NCI-H748 (cell line): ENCODE results near the gene NOXA1.
"Not testable (repeated sequence)": the region's sequence is repeated elsewhere in the genome, so short reads cannot be mapped to it uniquely, and the experiment has no call there.

Experiments used
- DNase-seq: peaks from one replicate; lab custom pipeline; 2025; ENCODE audit not compliant: unreplicated experiment; lab: John Stamatoyannopoulos, UW

Gene NOXA1

DNA sequence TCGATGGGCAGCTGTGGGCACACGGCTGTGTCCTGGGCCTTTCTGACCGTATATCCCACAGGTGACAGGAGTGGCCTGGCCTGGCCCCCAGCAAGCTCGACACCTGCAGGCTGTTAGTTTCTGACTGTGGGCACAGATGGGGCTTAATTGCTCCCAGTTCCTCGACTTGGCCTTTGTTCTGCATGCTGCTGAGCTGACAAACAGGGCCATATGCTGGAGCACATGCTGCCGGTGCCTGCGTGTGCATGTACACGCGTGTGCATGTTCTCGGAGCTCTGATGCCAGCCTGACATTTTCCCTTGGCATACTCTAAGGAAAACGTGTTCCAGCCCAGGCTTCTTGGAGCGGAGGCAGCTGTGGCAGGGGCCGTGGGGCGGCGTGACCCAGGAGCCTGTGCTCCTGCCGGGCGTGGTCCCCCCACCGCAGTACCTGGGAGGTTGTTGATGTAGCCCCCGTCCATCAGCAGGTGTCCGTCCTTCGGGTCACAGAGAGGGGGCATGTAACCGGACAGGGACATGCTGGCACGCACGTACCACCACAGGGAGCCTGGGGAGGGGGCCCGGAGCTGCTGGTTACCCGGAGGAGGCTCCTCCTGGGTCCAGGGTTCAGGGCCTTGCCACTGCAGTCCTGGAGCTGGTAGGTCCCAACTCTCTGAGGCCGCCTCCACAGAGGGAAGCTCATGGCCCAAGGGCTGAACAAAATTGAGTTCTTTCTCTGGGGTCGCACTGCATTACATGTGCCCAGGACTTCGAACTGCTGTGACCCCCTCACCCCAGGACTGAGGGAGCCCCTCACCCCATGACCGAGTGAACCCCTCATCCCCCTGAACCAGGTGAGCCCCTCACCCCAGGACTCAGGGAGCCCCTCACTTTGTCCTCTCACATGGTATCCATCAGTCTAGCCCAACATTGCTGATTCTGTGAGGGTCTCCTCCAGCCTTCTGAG, 40.1 kb downstream of the NOXA1 start:
- DNase-seq, result no peak

DNA sequence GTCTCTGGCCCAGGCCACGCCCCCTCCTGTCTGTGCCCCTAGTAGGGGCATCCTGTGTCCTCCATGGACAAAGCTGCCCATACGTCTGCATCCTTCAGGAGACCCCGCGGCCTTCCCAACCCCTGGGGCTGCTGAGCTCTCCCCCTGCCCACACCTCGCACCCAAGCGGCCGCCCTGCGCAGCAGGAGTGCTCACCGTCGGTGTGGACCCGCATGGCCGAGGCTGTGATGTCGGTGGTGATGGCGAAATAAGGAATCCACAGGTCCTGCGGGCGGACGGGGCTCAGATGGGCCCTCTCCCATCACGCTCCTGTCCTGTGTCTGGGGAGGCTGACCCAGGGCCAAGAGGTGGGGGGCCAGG, 40.7 kb downstream of the NOXA1 start:
- no peak for DNase-seq

DNA sequence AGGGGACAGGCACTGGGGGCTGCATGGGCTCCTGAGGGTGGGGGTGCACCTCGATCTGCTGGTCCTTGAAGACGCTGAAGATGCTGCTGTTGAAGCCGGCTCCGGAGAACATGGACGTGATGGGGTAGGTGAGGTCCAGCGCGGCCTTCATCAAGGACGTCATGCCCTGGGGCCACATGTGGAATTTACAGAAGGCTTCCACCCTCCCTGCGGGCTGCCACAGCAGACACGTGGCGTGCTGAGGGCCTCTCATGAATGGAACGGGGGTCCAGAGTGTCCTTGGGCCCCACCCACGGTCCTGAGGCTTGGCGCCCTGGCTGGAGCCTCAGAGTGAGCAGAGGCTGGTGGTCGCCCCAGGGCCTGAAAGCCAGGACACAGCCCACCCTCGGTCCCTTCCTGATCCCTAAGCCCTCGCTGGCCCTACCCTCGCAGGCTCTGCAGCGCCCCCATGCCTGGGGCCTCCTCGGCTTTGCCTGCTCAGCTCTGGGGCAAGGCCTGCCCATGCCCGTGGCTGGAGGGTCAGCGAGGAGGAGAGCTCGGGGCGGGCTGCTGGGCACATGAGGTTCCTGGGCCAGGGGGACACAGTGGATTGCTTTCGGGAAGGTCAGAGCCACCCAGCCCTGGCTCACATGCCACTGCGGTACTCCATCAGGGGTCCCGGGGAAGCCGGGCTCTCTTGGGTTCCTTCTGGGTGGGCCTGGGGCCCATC, 41.3 kb downstream of the NOXA1 start:
- DNase-seq, result no peak

DNA sequence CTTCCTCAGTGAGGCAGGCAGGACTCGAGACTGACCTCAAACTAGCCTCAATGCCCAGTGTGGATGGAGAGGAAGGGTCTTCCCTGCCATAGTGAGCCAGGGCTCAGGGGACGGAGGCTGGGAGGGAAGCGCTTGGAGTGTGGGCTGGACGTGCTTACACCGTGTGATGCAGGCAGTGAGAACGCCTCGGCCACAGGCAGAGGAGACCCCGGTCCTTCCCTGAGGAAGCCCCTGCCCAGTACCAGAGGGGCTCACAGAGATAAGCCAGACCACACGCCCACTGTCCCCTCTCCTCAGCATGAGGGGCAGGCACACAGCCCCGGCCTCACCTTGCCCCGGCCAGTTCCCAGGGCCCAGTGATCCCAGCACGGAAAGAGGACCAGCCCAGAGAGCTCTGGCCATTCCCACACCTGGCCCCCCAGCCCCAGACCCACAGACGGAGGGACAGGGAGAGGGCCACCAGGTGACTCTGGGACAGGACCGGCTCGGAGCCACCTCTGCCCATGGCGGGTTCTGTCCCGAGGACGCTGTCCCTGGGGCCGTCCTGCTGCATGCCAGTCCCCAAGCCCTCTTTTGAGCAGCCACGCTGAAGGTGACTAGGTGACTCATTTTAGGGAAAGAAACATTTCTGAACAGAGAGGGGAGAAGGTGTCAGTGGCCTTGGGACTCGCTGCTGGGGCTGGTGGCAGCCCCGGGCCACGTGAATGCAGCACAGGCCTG, 42.0 kb downstream of the NOXA1 start:
- no peak for DNase-seq

DNA sequence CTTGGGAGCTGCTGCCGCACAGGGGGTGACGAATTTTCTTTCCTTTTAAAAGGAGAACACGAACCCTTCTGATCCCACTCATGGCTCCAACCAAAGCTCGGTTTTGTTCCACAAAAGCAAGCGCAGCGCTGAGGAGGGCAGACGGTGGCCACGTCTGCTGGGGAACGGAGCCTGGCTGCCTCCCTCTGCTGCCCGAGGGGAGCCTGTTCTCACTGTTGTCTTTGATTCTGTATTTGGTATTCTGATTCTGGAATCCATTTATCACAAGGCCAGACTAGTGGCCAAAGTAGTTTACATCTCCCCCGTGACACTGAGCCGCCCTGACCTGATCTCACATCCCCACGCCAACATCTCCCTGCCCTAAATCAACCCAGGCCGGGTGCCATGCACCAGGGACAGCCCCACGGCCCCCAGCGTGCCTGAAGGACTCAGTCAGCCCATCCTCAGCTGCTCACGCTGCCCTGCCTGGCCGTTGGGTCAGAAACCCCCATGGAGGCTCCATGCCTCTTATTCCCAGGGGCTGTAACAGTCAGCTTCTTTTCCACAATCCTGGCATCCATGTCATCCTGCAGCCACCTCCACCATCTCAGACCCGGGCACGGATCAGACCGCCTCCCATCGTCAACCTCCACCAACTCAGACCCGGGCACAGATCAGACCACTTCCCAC, 42.7 kb downstream of the NOXA1 start:
- no peak for DNase-seq

DNA sequence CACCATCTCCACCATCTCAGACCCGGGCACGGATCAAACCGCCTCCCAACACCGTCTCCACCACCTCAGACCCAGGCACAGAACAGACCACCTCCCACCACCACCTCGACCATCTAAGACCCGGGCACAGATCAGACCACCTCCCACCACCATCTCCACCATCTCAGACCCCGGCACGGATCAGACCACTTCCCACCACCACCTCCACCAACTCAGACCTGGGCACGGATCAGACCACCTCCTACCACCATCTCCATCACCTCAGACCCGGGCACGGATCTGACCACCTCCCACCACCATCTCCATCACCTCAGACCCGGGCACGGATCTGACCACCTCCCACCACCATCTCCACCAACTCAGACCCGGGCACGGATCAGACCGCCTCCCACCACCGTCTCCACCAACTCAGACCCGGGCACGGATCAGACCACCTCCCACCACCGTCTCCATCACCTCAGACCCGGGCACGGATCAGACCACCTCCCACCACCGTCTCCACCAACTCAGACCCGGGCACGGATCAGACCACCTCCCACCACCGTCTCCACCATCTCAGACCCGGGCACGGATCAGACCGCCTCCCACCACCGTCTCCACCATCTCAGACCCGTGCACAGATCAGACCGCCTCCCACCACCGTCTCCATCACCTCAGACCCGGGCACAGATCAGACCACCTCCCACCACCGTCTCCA, 43.3 kb downstream of the NOXA1 start:
- not testable (repeated sequence) for DNase-seq

DNA sequence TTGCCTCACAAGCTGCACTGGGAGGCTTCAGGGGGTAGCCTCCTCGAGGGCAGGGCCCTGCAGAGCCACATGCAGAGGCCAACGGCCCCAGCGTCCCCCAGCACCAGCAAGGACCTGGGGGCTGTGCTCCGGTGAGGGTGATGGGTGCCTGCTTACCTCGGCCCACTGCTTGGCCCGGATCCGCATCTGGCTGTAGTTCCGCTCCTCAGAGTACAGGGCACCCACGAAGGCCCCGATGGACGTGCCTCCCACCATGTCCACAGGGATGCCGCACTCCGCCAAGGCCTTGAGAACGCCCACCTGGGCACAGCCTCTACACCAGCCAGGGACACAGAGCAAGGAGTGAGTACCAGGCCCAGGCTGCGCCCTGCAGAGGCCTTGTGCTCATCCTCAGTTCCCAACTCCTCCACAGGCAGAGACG, 44.0 kb downstream of the NOXA1 start:
- no peak for DNase-seq

DNA sequence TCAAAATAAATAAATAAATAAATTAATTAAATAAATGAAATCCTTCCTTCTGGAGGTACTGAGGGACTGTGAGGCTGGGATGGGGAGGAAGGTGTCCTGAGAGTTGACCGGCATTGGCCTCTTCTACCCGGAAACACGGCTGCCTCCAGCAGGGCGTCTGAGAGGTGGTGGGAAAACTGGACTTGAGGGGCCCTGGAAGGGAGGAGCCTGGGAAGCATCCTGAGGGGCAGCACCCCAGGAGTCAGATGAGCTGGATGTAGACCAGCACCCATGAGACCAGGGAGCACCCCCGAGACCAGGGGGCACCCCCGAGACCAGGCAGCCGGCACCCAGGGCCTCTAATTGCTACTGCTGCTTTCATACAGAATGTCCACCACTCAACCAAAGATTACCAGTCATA, 44.7 kb downstream of the NOXA1 start:
- DNase-seq, result no peak

DNA sequence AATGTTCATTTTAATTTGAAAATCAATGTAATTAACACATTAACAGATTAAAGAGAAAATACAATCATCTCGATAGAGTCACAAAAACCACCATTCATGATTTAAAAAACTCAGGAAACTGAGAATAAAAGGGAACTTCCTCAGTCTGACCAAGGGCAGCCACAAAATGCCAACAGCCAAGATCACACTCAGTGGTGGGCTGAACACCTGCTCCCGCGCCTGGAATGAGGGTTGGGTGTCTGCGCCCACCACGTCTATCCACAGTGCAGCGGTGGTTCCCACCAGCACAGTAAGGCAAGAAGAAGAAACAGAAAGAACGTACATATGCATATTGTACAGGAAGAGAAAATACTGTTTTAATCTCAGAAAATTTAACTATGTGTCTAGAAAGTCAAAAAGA, 47.6 kb downstream of the NOXA1 start:
- DNase-seq, result no peak

DNA sequence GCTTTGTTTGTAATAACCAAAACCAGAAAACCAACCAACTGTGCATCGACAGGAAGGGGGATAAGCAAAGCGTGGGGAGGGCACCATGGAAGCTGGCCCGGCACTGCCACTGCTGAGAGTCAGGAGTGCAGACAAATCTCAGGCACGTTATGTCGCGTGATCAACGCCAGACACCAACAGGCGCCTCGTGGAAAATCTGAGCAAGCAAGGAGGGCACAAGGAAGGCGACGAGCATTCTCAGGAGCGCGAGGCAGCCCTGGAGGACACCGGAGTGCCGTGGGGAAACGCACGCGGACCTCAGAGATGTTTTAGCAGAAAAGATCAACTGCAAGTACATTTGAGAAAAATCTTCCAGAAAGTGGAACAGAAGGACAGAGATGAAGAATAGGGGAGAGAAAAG, 51.1 kb downstream of the NOXA1 start:
- DNase-seq, result no peak

DNA sequence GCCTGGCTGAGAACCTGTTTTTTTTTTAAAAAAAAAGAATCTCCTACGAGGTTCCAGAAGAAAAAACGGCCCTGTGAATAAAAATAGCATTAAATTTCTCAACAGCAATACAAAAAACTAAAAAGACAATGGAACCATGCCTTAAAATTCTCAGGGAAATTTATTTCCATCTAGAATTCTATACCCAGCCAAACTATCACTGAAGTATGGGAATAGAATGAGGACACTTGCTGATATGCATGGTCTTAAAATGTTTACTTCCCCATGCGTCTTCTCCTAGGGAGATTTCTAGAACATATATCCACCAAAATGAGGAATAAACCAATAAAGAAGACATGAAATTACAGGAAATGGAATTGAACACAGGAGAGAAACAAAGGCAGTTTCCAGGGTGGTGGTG, 52.5 kb downstream of the NOXA1 start:
- DNase-seq, result no peak

DNA sequence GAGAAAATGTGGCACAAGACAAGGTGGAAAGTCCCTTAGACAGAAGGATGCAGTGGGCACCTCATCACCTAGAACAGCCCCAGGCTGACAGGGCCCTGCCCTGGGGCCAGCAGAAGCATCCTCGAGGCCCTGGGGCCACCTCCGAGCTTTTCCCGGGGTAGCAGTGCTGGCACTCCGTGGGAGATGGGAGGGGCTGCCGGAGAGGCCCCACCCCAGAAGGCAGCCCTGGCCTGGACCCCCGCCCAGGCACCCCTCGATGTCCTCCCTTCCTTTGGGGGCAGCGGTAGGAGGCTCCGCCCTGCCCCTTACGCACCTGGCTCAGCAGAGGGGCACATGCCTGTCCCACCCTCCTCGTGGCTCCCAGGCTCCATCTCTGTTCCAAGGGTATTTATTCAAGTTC, 53.7 kb downstream of the NOXA1 start:
- no peak for DNase-seq

DNA sequence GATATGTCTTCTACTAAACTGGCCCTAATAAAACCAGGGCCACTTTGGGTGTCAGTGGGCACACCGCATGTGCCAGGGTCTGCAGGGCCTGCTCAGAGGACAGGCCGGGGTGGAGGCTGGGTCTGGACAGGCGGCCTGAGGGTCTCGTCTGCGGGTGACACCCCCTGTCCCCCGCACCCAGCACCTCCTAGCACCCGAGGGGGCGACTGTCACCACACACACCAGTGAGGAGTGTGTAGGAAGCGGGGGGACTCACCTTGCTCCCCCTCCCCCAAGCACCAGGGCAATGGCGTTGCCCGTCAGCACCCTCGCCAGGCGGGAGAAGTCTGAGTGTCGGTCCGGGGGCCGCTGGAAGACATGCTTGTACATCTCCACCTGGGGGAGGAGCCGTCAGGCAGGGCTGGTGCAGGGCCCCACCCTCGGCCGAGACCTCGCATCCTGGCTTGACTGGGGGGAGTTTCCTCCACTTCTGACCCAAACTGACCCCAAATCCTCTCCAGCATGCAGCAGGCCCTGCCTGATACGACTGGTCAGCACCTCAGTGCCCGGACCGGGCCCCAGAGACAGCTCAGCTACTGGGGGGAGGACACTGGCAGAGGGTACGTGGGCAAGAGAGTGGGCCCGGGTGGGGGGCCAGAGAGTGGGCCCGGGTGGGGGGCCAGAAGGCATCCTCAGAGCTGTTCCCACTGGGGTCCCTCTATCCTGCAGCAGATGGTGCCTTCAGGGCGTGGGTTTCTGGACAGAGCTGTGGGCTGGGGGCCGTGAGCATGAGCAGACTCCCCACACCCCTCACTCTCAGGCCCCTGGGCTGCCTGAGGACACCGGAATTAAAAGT, 54.8 kb downstream of the NOXA1 start:
- no peak for DNase-seq

DNA sequence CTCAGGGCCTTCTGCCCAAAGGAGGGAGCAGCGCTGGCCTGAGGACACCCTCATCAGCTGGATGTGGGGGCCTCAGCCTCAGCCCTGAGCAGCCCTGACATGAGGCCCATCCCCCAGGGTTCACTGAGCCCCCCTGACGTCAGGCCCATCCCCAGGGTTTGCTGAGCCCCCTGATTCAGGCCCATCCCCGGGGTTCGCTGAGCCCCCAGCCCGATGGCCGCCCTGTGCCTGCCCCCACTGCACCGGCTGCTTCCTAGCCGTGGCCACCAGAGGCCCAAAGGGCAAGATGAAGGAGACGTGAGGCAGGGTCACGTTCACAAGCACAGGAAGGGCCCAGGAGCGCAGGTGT, 55.4 kb downstream of the NOXA1 start:
- DNase-seq, result no peak

DNA sequence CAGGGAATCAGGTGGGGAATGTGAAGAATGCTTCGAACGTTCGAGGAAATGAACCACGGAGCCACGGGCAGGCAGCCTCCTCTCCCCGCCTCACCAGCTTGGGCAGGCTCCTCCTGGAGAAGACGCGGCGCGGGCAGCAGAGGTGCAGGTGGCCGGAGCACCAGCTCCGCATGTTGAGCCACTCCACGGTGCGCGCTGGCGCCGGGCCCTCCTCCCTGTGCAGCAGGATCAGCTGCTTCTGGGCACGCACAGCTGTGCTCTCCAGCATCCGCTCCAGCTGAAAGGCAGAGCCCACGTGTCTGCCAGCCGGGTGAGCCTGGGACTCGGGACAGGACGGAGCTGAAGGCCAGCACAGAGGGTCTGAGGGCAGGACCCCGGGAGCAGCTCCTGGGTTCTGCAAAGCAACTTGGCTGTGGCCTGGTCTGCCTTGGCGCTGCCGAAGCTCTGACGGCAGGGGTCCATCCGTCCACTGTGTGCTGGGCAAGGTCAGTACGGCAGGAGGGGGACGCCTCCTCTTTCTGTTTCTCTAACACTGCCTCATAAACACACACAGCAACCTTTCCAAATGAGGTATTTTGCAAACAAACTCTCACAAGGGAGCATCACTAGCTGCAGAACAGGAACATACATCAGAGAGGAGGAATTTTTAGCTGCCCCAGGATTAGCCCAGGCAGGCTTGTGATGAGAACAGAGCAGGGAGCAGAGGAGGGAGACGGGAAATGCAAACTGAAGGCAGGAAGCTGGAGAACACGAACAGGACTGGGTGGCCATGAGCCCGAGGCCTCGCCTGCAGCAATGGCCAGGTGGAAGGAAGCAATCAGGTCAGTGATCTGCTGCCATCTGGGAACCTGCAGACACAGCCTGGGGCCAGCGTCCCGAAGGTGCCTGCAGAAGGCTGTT, 56.0 kb downstream of the NOXA1 start:
- no peak for DNase-seq

DNA sequence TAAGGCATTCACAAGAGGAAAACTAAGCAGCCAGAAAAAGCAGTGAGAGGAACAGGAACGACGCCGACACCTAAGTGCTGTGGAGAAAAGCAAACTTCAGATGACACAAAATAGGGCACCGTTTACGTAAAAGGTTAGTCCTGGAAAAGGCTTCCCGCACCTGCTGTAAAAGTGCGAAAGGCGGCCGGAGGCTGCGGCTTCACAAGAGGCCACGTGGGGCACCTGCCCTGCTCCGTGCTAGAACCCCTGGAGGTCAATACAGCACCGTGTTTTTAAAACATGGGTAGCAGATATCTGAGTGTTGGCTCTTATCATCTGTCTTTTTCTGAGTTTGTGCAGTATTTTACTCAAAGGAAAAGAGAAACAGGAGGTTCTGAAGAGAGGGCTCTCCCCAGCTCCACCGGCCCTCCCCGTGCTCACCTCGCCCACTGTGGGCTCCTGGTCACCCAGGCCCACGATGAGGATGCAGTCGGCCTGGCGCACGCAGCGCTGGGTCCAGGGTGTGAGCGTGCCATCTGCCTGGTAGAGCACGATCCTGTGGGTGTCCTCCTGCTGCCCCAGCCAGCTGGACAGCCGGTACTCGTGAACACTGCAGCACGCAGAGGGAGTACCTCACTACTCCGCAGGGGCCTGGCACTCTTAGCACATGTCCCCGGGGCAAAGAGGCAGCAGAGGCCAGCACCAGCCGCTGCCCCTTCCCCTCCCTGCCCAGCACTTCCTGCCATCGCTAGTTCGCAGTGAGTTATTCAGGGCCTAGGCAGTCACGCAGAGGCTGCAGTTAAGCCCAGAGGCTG, 56.9 kb downstream of the NOXA1 start:
- no peak for DNase-seq

DNA sequence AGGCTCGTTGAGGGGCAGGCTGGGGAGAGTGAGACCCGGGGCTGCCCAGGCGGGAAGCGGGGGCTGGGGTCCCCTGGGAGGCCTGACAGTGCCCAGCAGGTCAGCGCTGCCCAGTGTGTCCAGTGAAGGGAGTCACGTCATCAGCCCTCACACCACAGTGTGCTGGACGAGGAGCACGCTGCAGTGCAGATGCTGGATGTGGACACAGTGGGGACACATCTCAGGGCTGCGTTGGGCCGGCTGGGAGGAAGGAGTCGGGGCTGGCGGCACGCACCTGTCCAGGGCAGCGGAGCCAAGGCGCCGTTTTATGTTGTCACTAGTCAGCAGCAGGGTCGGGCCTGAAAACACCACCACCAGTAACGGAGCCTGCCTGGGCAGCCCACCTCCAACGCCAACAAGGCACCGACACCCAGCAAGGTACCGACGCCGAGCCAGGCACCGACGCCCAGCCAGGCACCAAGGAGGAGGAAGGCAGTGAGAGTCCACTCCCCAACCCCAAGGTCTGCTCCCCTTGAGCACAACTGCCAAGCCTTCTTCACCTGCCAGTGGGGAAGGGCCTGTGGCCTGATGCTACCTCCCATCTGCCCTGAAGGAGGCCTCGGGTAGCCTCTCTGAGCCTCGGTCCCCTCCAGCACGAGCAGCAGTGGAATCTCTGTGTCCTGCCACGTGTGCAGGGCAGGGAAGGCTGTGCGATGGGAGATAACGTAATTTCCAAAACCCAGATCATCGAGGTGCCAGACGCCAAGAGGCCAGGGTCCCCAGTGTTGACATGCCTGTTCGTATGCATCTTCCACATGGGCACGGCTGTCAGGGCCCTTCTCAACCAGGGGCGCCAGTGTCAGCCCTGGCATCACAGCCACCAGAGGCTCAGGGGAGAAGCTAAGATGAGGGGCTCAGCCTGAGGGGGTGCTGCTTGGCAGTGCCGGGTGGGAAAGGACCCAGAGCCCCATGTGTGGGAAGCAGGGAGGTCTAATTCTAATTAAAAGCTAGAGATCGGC, 57.8 kb downstream of the NOXA1 start:
- DNase-seq, result no peak
